ENCODE measurements around the gene CDH12.

DNA sequence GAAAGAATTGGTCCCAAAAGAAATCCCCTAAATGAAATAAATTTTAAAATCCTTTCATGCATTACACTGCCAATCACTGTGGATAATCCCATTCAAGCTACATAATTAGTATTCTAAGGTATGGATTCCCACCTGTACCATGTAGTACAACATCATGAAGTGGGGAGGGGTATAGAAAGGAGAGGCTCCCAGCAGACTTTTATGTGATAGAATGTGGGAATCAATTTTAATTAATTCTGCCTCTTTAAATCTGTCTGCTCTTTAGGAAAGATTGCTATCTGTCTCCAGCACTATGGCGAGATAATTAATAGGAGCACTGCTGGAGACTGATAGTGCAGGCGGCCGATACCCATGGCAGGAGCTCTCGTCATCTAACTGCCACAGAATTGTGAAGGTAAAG, 95.4 kb downstream of the CDH12 start:
- TF ChIP-seq, protein P1, sequence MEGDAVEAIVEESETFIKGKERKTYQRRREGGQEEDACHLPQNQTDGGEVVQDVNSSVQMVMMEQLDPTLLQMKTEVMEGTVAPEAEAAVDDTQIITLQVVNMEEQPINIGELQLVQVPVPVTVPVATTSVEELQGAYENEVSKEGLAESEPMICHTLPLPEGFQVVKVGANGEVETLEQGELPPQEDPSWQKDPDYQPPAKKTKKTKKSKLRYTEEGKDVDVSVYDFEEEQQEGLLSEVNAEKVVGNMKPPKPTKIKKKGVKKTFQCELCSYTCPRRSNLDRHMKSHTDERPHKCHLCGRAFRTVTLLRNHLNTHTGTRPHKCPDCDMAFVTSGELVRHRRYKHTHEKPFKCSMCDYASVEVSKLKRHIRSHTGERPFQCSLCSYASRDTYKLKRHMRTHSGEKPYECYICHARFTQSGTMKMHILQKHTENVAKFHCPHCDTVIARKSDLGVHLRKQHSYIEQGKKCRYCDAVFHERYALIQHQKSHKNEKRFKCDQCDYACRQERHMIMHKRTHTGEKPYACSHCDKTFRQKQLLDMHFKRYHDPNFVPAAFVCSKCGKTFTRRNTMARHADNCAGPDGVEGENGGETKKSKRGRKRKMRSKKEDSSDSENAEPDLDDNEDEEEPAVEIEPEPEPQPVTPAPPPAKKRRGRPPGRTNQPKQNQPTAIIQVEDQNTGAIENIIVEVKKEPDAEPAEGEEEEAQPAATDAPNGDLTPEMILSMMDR (IDR thresholded peaks at IDR 0.05) = no peak
- TF ChIP-seq POLR2A (IDR thresholded peaks at IDR 0.05) = no peak
- no peak for TF ChIP-seq POLR2AphosphoS5 (IDR thresholded peaks at IDR 0.05)
